Upper lobe of left lung (tissue), 4 donors: ENCODE measurements around the gene SLC1A5.

Experiments used
- CTCF ChIP-seq, 6 experiments: fragments of 450-650 bp in 4 of 6; fragments of 200-600 bp in 2 of 6; sonication (generic) in 2 of 6; IDR thresholded peaks; one replicate each; pipeline ENCODE4 v1.5.1; 2016 to 2019; ENCODE audit warnings: antibody characterized with exemption in 6 of 6
- POLR2A ChIP-seq, 4 donors: fragments of 450-650 bp; IDR thresholded peaks; one replicate each; pipeline ENCODE4 v1.5.1; 2016 to 2017; ENCODE audit warnings: antibody characterized with exemption in 4 of 4, mild to moderate bottlenecking in 2 of 4

DNA sequence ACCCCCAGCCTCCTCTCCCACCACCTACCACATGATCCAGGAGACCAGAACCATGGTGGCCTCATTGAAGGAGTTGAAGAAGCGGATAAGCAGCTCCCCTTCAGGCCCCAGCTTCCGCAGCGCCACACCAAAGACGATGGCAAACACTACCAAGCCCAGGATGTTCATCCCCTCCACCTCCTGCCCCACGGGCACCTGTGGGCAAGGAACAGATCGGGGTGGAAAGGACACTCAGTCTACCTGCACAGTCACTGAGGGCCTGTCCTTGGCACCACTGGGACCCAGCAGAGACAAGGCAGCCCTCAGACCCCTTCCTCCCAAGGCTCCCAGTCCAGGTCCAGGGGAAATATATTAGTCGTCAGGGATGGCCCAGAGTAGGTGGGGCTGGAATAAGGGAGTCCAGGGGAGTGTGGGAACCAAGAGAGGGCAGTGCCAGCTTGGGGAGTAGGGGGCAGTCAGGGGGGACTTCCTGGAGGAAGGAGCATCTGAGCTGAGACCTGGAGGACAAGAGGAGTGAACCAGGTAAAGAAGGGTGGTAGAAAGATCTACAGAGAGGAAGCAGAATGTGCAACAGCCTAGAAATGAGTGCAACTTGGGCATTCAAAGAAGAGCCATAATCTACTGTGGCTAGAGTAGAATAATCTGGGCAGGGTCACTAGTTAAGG lies 5.9 kb downstream of the SLC1A5 start:
- TF ChIP-seq CTCF (IDR thresholded peaks at IDR 0.05) (no peak), POLR2A (IDR thresholded peaks at IDR 0.05) (no peak)
